A549 (cell line): ENCODE results near the gene PIK3CA. TPM values are rescaled to one million over a fixed set of nuclear protein-coding genes. Genes with fewer than 3 reads are reported as not detected.
A peak's percentile ranks its signal among the peaks of the same experiment; 100 is the strongest.

Experiments
- ATAC-seq, 2 experiments: fragments of 200-7000 bp in 1 of 2; fragments of >200 bp in 1 of 2; cut with Nextera tagmentation in 1 of 2; cut with Tn5 transposase in 1 of 2; 3 replicates each; pipeline versions ENCODE4 v1.8.0 to v1.9.1; 2018 to 2020; ENCODE audit warnings: mild to moderate bottlenecking in 1 of 2, moderate library complexity in 1 of 2
- CTCF ChIA-PET: fragments of 300-600 bp; sonication (Branson Sonifier 250); formaldehyde crosslinking; extraction: SDS; loops from one replicate; lab custom pipeline; 2021; ENCODE audit warnings: antibody characterized with exemption, inconsistent platforms; lab: Yijun Ruan, JAX
- POLR2A ChIA-PET: fragments of 350-600 bp; formaldehyde crosslinking; extraction: SDS; loops from one replicate; lab custom pipeline; 2021; ENCODE audit warnings: antibody characterized with exemption, inconsistent platforms; lab: Yijun Ruan, JAX
- DNase-seq, 2 experiments: peaks; one replicate each; pipeline versions ENCODE4 v3.0.0 to v3.0.0-alpha.2; 2011 to 2016; ENCODE audit warnings: low read depth in 1 of 2, low spot score in 1 of 2
- FAIRE-seq: peaks from 2 replicates; lab custom pipeline; 2011; peaks lifted over from hg19 to GRCh38; lab: Jason Lieb, UNC
- H3K27ac ChIP-seq, 2 experiments: fragments of >200 bp; sonication (Bioruptor Twin); formaldehyde crosslinking; 3 replicates each; pipeline ENCODE4 v1.5.1; 2016 to 2017
- H3K4me1 ChIP-seq: fragments of >200 bp; sonication (Bioruptor Twin); formaldehyde crosslinking; 3 replicates; pipeline ENCODE4 v1.6.1; 2016
- H3K4me2 ChIP-seq: fragments of >200 bp; sonication (Bioruptor Twin); formaldehyde crosslinking; 3 replicates; pipeline ENCODE4 v1.6.1; 2016
- H3K4me3 ChIP-seq: fragments of >200 bp; sonication (Bioruptor Twin); formaldehyde crosslinking; 3 replicates; pipeline ENCODE4 v1.5.1; 2016
- H3K9me3 ChIP-seq: fragments of >200 bp; sonication (Bioruptor Twin); formaldehyde crosslinking; 3 replicates; pipeline ENCODE4 v1.6.1; 2016
- ATOH8 ChIP-seq: fragments of 250-450 bp; sonication (Bioruptor Pico); IDR thresholded peaks from 2 replicates; pipeline ENCODE4 v1.5.0; 2020; ENCODE audit warnings: low read depth, mild to moderate bottlenecking, moderate library complexity
- BCL3 ChIP-seq: fragments of >200 bp; sonication (Bioruptor Twin); formaldehyde crosslinking; IDR thresholded peaks from 3 replicates; pipeline ENCODE4 v1.6.1; 2016
- CTCF ChIP-seq: fragments of >200 bp; sonication (Bioruptor Twin); formaldehyde crosslinking; IDR thresholded peaks from 3 replicates; pipeline ENCODE4 v1.5.1; 2016
- ELK1 ChIP-seq: fragments of 150-350 bp; IDR thresholded peaks from 2 replicates; pipeline ENCODE4 v1.6.1; 2014; ENCODE audit warnings: low read depth, mild to moderate bottlenecking, low read length
- HES2 ChIP-seq: fragments of >200 bp; sonication (Bioruptor Twin); formaldehyde crosslinking; IDR thresholded peaks from 2 replicates; pipeline ENCODE4 v1.6.1; 2016
- HMGXB4 ChIP-seq: fragments of 250-450 bp; sonication (Bioruptor Pico); IDR thresholded peaks from 2 replicates; pipeline ENCODE4 v1.5.0; 2021; ENCODE audit warnings: mild to moderate bottlenecking, moderate library complexity, borderline replicate concordance
- HOXB13 ChIP-seq: fragments of 250-450 bp; sonication (Bioruptor Pico); IDR thresholded peaks from 2 replicates; pipeline ENCODE4 v1.5.0; 2020; ENCODE audit warnings: low read depth, mild to moderate bottlenecking, moderate library complexity
- HOXB5 ChIP-seq: fragments of 250-450 bp; sonication (Bioruptor Pico); IDR thresholded peaks from 2 replicates; pipeline ENCODE4 v1.5.0; 2020; ENCODE audit warnings: mild to moderate bottlenecking, moderate library complexity
- JUN ChIP-seq, 2 experiments: fragments of >200 bp; sonication (Bioruptor Twin); formaldehyde crosslinking; IDR thresholded peaks; 2 replicates in 1 of 2; 3 replicates in 1 of 2; pipeline ENCODE4 v1.6.1; 2016 to 2017
- KDM1A ChIP-seq: fragments of 200-600 bp; sonication (generic); IDR thresholded peaks from 2 replicates; pipeline ENCODE4 v1.6.1; 2016; ENCODE audit warnings: low read depth, mild to moderate bottlenecking
- KDM5A ChIP-seq: fragments of 200-600 bp; sonication (generic); IDR thresholded peaks from 2 replicates; pipeline ENCODE4 v1.6.1; 2016; ENCODE audit warnings: antibody characterized with exemption, mild to moderate bottlenecking
- MAX ChIP-seq: IDR thresholded peaks from 2 replicates; pipeline ENCODE4 v1.6.1; 2012
- POLR2AphosphoS2 ChIP-seq: conservative IDR thresholded peaks from 2 replicates; pipeline ENCODE4 v1.6.1; 2012; ENCODE audit warnings: low read length, improper control_type of control experiment, inconsistent platforms
- REST ChIP-seq: fragments of 200-600 bp; sonication (generic); IDR thresholded peaks from 2 replicates; pipeline ENCODE4 v1.6.1; 2016; ENCODE audit warnings: antibody characterized with exemption, mild to moderate bottlenecking, moderate library complexity
- SMC3 ChIP-seq: fragments of >200 bp; sonication (Bioruptor Twin); formaldehyde crosslinking; IDR thresholded peaks from 3 replicates; pipeline ENCODE4 v1.6.1; 2018; ENCODE audit warnings: inconsistent platforms
- TP53 ChIP-seq: fragments of 250-450 bp; sonication (Bioruptor Pico); IDR thresholded peaks from 2 replicates; pipeline ENCODE4 v1.5.0; 2021; ENCODE audit warnings: mild to moderate bottlenecking, moderate library complexity
- USF2 ChIP-seq: fragments of 450-650 bp; IDR thresholded peaks from 2 replicates; pipeline ENCODE4 v1.6.1; 2014; ENCODE audit warnings: antibody characterized with exemption
- ZSCAN20 ChIP-seq: fragments of 250-450 bp; sonication (Bioruptor Pico); IDR thresholded peaks from 2 replicates; pipeline ENCODE4 v1.8.0; 2022; ENCODE audit warnings: mild to moderate bottlenecking, moderate library complexity
- whole genome bisulfite sequencing: methylation state at CpG from one replicate; pipeline ENCODE4 v1.1.6; 2017; ENCODE audit errors: missing lambda C conversion rate; 5-methylcytosine and 5-hydroxymethylcytosine counted together
- polyA plus RNA-seq, 4 experiments: library from polyadenylated mRNA; depleted of rRNA in 3 of 4; stranded (reverse); fragments of >200 nt; fragmentation: RNase III in 1 of 4; extraction: RNeasy Plus Mini Kit Qiagen cat#74134 plus additional on column Dnase treatment in 1 of 4; gene quantifications; 2 replicates in 3 of 4; 3 replicates in 1 of 4; pipeline ENCODE4 v1.2.3, GENCODE V29; 2011 to 2017

Gene PIK3CA
- polyA plus RNA-seq, 2 of the 4 experiments (the other 2 are of a cell fraction): 6.2 to 10.3 TPM

GRCh38 chr3:179147514-179147872 lies 664 bp upstream of the PIK3CA start:
- POLR2A ChIA-PET: interaction anchor here (0.6 kb wide), 5 partner anchors 9 to 154 kb away, joined by 3 to 4 read pairs (median 3); no protein-coding TSS in a partner anchor
- CTCF ChIA-PET: interaction anchor here (0.7 to 2.5 kb wide), 5 partner anchors 10 to 168 kb away, joined by 3 to 13 read pairs (median 4); partner anchors contain the start of gene ZMAT3
- no peak for DNase-seq
- under 1% methylated on average over 14 of the region's 14 CpGs for WGBS
- Histone ChIP-seq H3K4me1 (0 out of 3 replicates have a peak, but pooled peaks cover 11% of the 10 kb centered on the region), H3K9me3 (no peaks in the 10 kb centered on the region), H3K4me2 (peak overlapping the region; percentile 97), H3K4me3 (peak overlapping the region; percentile 97), H3K27ac (peak overlapping the region; percentile 9 to 97; a peak in 3 of 6 replicates)
- no peak for TF ChIP-seq USF2
- ATAC-seq: peak; percentile 63 to 66
- FAIRE-seq: no peak

- ChIA-PET CTCF (interaction anchor here (1.2 to 2.1 kb wide), 4 partner anchors 11 to 173 kb away, joined by 4 to 5 read pairs (median 4); no protein-coding TSS in a partner anchor), POLR2A (interaction anchor here (1.0 to 1.2 kb wide), 2 partner anchors 79 to 103 kb away, joined by 3 to 4 read pairs; no protein-coding TSS in a partner anchor)
- no peak for FAIRE-seq
- TF ChIP-seq CTCF (no peak), SMC3 (no peak), KDM1A (no peak), HMGXB4 (no peak), KDM5A (no peak), POLR2AphosphoS2 (no peak), REST (no peak), BCL3 (no peak), HES2 (no peak), ATOH8 (no peak), JUN (IDR thresholded peaks at IDR 0.05) (no peak), MAX (no peak), ELK1 (no peak), ZSCAN20 (no peak), HOXB5 (CRISPR knock-in tag) (no peak), TP53 (CRISPR knock-in tag) (no peak), HOXB13 (CRISPR knock-in tag) (no peak)
- 0% methylated on average over 13 of the region's 70 CpGs for WGBS
- H3K27ac ChIP-seq: peak overlapping the region; percentile 96 to 97
- ATAC-seq: peak; percentile 63 to 65
- no peaks in the 10 kb centered on the region for H3K9me3 ChIP-seq
- DNase-seq: peak; percentile 5 to 22
- H3K4me1 ChIP-seq: 0 out of 3 replicates have a peak, but pooled peaks cover 11% of the 10 kb centered on the region
- H3K4me3 ChIP-seq: peak overlapping the region; percentile 97
- H3K4me2 ChIP-seq: peak overlapping the region; percentile 90
Observed at GRCh38 chr3:179148616-179149405, 654 bp downstream of the PIK3CA start.
